ENCODE results near the gene NR1H2.

NR1H2 gene

DNA sequence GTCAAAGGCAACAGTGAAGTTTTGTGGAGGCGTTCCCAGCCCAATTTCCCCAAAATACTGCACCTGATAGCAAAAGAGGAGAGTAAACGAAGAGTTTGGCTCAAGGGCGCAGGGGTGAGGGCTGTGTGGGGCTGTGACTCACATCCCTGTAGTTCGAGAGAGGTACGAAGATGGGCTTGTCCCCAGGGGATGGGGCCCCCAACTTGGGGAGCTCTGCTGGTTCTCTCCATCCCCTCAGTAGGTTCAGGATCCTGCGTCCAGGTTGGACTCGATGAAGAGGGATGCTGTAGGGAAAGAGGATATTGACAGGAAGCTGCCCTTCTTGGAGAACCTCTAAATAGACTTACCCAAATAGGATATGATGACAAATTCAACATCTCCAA, 14.2 kb upstream of the NR1H2 start:
- no peak for TF ChIP-seq CTCF (conservative IDR thresholded peaks at IDR 0.05; ENCODE audit: low read depth, low read length)
- no peak overlapping the region for H3K4me3 ChIP-seq (ENCODE audit: low read length)
- DNase-seq (ENCODE audit: low read depth), result no peak

DNA sequence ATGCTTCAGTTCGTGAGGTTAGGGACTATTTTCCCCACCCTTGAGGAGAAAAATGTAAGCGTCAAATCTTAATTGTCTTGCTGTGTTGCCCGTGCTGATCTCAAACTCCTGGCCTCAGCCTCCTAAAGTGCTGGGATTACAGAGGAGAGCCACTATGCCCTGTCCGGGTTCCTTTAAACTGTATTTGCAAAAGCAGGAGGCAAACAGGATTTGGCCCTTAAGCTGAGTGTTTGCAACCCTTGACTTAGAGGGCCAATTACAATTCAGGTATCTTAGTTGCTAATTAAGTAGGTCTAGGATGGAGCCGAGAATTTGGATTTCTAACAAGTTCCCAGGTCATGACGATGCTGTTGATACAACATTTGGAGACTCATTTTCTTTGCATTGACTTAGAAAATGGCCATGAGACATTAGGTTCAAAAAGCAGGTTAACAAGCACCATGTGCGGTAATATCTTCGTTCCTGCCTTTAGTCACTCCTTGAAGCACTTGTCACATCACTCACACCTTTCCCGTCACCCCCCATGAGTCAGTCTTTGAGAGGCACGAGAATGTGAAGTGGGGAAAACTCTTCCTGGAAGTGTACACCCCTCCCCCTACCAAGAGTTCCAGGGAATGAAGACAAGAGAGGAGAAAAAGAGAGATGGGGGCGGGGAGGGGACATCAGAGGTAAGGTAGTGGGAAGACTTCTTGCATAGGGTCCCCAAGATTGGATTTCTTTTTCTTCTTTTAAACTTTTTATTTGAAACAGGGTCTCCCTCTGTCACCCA, 13.4 kb upstream of the NR1H2 start:
- DNase-seq (ENCODE audit: low read depth), result no peak
- H3K4me3 ChIP-seq (ENCODE audit: low read length), result no peak overlapping the region
- no peak for TF ChIP-seq CTCF (conservative IDR thresholded peaks at IDR 0.05; ENCODE audit: low read depth, low read length)

GRCh38 chr19:50365434-50366306, 10.6 kb upstream of the NR1H2 start, which contains the start of gene NAPSA:
Gene NAPSA, minus strand, starts transcription at chr19:50365639. Its CDS starts 18 bp downstream, at chr19:50365621.
- DNase-seq (ENCODE audit: low read depth), result no peak
- no peak for TF ChIP-seq CTCF (conservative IDR thresholded peaks at IDR 0.05; ENCODE audit: low read depth, low read length)
- H3K4me3 ChIP-seq (ENCODE audit: low read length), result no peak within 1 kb of the TSS

DNA sequence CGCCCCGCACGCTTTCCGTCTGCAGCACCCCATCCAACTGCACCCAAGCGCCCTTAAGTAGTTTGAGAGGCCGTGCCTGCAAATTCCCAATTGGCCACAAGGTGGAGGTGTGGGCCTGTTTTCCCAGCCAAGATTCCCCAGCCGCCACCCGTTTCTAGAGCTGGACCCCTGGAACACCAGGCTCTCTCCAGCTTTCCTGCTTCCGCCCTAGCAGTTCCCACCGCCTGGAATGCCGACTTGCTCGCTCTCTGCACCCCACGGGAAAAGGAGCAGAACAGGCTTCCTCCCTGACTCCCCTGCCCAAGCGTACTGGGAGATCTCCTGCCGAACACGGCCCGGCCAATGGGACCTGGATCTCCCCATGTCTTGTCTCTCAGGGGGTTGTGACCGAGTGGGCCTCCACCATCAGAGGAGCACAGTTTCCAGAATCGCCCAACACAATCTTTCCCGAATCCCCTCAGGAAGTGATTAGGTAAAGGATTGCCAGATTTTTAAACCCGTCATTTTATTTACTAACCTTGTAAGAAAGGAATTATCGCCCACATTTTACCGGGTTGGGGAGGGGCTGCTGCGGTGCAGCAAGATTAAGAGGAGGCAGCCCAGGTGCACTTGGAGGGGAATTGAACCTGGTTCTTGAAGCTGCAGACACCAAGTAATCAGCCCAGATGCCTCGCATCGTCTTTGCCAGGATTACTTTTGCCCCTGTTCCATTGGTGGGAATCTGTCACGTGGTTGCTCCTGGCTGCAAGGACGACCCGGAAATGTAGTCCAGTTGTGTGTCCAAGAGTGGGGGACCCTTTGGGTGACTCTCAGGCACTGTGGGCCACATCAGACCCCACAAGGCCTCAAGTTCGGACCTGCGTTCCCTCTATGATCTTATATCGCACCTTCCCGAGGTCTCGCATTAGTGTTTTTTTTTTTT, 7.3 kb upstream of the NR1H2 start:
- H3K4me3 ChIP-seq (ENCODE audit: low read length), result peak overlapping the region; percentile 78
- DNase-seq (ENCODE audit: low read depth), result peak; percentile 46
- TF ChIP-seq CTCF (conservative IDR thresholded peaks at IDR 0.05; ENCODE audit: low read depth, low read length), result peak; percentile 80

DNA sequence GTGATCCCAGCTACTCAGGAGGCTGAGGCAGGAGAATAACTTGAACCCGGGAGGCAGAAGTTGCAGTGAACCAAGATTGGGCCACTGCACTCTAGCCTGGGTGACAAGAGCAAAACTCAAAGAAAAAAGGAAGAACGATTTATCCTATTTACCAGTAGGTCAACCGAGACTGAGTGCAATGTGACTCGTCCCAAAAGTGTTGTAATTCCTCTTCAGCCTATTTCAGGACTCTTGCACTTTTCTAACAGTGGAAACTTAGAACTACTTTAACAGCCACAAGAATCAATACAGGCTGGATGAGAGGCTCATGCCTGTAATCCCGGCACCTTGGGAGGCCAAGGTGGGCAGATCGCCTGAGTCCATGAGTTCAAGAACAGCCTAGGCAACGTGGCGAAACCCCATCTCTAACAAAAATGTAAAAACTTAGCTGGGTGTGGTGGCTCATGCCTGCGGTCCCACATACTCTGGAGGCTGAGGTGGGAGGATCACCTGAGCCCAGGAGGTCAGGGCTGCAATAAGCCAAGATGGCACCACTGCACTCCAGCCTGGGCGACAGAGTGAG, 4.3 kb upstream of the NR1H2 start:
- no peak for DNase-seq (ENCODE audit: low read depth)
- no peak for TF ChIP-seq CTCF (conservative IDR thresholded peaks at IDR 0.05; ENCODE audit: low read depth, low read length)
- no peak overlapping the region for H3K4me3 ChIP-seq (ENCODE audit: low read length)

- no peak for DNase-seq (ENCODE audit: low read depth)
- H3K4me3 ChIP-seq (ENCODE audit: low read length), result peak overlapping the region; percentile 25
- no peak for TF ChIP-seq CTCF (conservative IDR thresholded peaks at IDR 0.05; ENCODE audit: low read depth, low read length)
These were observed 799 bp downstream of the NR1H2 start for GRCh38 chr19:50377051-50377461.

Measured in retinal pigment epithelial cell (primary cell).